Measurements from ENCODE around the gene DDR2. TPM values are rescaled to one million over a fixed set of nuclear protein-coding genes. Genes with fewer than 3 reads are reported as not detected.

Gene DDR2
- total and polyA plus RNA-seq, 2 experiments from 2014 or later = 94.7 to 196 TPM

DNA sequence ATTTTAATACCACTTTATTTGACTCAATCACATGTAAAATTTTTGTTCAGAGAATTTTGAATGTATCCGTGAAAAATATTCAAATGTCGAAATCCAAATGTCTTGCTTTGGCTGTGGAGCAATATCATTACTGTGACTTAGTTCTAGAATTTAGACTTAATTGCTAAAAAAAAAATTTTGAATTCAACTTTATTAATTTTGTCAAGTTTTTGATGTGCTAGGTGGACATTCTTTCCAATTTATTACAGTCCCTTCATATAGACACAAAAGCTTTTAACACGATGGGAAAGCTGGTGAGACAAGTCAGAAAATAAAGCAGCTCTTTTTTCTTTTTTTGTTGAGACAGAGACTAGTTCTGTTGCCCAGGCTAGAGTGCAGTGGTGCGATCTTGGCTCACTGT lies 62.6 kb downstream of the DDR2 start:
- Histone ChIP-seq H3K27ac (0 out of 2 replicates have a peak overlapping the region, but pooled peaks have one; percentile 6), H3K9me2 (ENCODE audit: insufficient read depth) (no peaks in the 10 kb centered on the region), H2AFZ (no peak overlapping the region), H4K20me1 (ENCODE audit: insufficient read depth) (peaks cover 24% of the 10 kb centered on the region; the same call in 1 of the 2 replicates), H3K4me3 (no peak overlapping the region), H3K9ac (no peak overlapping the region), H3K36me3 (ENCODE audit: low read depth) (peaks cover 5% of the 10 kb centered on the region), H3K27me3 (replicated peaks; ENCODE audit: insufficient read depth) (no peaks in the 10 kb centered on the region), H3K79me2 (ENCODE audit: insufficient read depth) (peaks cover 88% of the 10 kb centered on the region), H3K9me3 (ENCODE audit: low read depth) (no peaks in the 10 kb centered on the region), H3K4me2 (ENCODE audit: unreplicated experiment) (no peak overlapping the region), H3F3A (ENCODE audit: insufficient read depth) (peaks cover 92% of the 10 kb centered on the region), H3K4me1 (ENCODE audit: insufficient read depth) (peaks cover 85% of the 10 kb centered on the region)
- WGBS, 2 experiments (ENCODE audit: low coverage in 1 of 2, low lambda C conversion rate in 2 of 2, missing lambda C conversion rate in 2 of 2) = 41 to 51% methylated on average over 4 of the region's 4 CpGs
- TF ChIP-seq EZH2 (IDR thresholded peaks at IDR 0.05; ENCODE audit: insufficient read depth, poor library complexity, severe bottlenecking) = no peak
- TF ChIP-seq EZH2phosphoT487 (IDR thresholded peaks at IDR 0.05; ENCODE audit: insufficient read depth, low read depth) = no peak
- in situ Hi-C loops (cut with MboI) = no loop called here
- DNase-seq = no peak

DNA sequence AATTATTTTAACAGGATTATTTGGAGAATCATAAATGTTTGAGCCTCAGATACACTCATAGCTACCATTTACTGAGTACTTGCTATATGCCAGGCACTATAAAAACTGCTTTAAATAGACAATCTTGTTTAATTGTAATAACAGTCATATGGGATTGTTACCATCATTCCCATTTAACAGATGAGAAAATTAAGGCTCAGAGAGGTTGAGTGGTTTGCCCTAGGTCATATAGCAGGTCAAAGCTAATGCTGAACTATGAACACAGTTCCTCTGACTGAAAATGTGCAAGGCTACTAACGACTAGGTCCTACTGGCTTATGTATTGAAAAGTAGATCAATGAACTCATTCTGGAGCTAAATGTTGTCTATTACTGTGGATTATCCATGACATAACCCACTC lies 63.4 kb downstream of the DDR2 start:
- Histone ChIP-seq H2AFZ (no peak overlapping the region), H3K4me1 (ENCODE audit: insufficient read depth) (peaks cover 77% of the 10 kb centered on the region), H3K4me3 (peak overlapping the region; percentile 43), H4K20me1 (ENCODE audit: insufficient read depth) (peaks cover 24% of the 10 kb centered on the region; the same call in 1 of the 2 replicates), H3K36me3 (ENCODE audit: low read depth) (peaks cover 12% of the 10 kb centered on the region), H3F3A (ENCODE audit: insufficient read depth) (peaks cover 86% of the 10 kb centered on the region), H3K27me3 (replicated peaks; ENCODE audit: insufficient read depth) (no peaks in the 10 kb centered on the region), H3K27ac (peak overlapping the region; percentile 67), H3K9me2 (ENCODE audit: insufficient read depth) (no peaks in the 10 kb centered on the region), H3K4me2 (ENCODE audit: unreplicated experiment) (peak overlapping the region; percentile 65), H3K9me3 (ENCODE audit: low read depth) (no peaks in the 10 kb centered on the region), H3K9ac (peak overlapping the region; percentile 43), H3K79me2 (ENCODE audit: insufficient read depth) (peaks cover 92% of the 10 kb centered on the region)
- no peak for DNase-seq
- in situ Hi-C loops (cut with MboI) = no loop called here
- WGBS, 2 experiments (ENCODE audit: low coverage in 1 of 2, low lambda C conversion rate in 2 of 2, missing lambda C conversion rate in 2 of 2) = 3 to 5% methylated on average over 1 of the region's 1 CpG
- no peak for TF ChIP-seq EZH2 (IDR thresholded peaks at IDR 0.05; ENCODE audit: insufficient read depth, poor library complexity, severe bottlenecking)
- no peak for TF ChIP-seq EZH2phosphoT487 (IDR thresholded peaks at IDR 0.05; ENCODE audit: insufficient read depth, low read depth)

DNA sequence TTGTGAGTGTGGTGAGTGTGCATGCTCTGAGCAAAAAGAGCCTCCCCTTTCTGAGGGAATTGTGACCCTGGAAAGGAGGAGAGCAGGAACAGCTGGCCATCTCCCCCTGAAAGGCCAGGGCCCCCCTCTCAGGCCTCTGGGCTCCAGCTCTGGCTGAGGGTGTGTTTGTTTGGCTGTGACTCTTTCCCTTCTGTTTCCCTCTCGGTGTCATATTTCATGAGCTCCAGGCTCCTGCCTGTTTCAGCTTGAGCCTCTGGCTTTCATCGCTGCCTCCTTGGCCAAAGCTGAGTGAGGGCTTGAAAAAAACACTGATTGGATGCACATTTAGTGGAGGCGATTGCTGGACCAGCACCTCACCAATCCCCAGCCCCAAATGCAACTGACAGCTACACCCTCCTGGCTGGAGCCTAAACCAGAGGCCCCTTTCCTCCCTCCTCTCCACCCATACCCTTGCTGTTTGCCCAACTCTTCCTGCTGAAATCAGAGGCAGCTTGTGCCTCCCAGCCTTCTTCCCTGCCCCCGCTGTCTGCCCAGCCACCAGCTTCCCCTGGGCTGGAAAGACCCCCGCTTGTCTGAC lies 64.1 kb downstream of the DDR2 start:
- no peak for TF ChIP-seq EZH2 (IDR thresholded peaks at IDR 0.05; ENCODE audit: insufficient read depth, poor library complexity, severe bottlenecking)
- TF ChIP-seq EZH2phosphoT487 (IDR thresholded peaks at IDR 0.05; ENCODE audit: insufficient read depth, low read depth) = no peak
- Histone ChIP-seq H3K79me2 (ENCODE audit: insufficient read depth) (peaks cover 99% of the 10 kb centered on the region), H3K27ac (peak overlapping the region; percentile 67), H3K4me3 (peak overlapping the region; percentile 43), H3K36me3 (ENCODE audit: low read depth) (peaks cover 12% of the 10 kb centered on the region), H3F3A (ENCODE audit: insufficient read depth) (peaks cover 85% of the 10 kb centered on the region), H3K9me3 (ENCODE audit: low read depth) (no peaks in the 10 kb centered on the region), H3K4me2 (ENCODE audit: unreplicated experiment) (peak overlapping the region; percentile 65), H3K9ac (peak overlapping the region; percentile 43), H3K4me1 (ENCODE audit: insufficient read depth) (peaks cover 76% of the 10 kb centered on the region), H3K27me3 (replicated peaks; ENCODE audit: insufficient read depth) (no peaks in the 10 kb centered on the region), H2AFZ (no peak overlapping the region), H3K9me2 (ENCODE audit: insufficient read depth) (no peaks in the 10 kb centered on the region), H4K20me1 (ENCODE audit: insufficient read depth) (peaks cover 21% of the 10 kb centered on the region; the same call in 1 of the 2 replicates)
- 7 to 9% methylated on average over 5 of the region's 5 CpGs for WGBS, 2 experiments (ENCODE audit: low coverage in 1 of 2, low lambda C conversion rate in 2 of 2, missing lambda C conversion rate in 2 of 2)
- peak; percentile 91 for DNase-seq
- in situ Hi-C loops (cut with MboI) = no loop called here

DNA sequence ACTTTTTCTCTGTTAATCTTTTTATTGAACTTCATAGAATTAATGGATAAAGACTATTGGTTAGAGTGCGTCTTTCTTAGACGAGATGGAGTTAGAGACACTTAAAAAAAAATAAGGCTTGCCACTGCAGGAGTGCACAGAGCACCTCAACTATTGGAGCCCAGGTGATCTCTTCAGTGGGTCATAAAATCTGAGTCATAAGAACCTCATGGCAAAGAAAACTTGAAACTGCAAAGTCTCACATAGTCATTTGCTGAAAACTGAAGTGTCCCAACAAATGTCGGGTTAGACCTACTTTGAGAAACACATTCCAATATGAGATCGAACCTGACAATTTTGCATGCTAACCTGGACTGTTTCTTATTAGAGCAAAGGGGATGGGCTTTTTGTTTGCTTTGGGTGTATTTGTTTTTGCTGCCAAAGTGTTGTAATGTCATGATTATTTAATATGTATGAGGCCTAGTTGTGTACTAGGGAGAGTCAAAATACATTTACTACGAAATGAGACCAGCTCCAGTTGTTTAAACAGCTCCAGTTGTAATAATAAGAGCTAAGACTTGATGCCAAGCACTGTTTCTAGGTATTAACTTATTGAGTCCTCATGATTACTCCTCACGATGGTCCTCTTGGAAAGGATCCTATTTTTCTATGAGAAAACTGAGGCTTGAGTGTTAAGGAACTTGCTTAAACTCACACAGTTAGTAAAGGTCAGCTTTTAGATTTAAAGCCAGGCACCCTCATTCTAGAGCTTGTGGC lies 65.1 kb downstream of the DDR2 start:
- Histone ChIP-seq H4K20me1 (ENCODE audit: insufficient read depth) (peaks cover 27% of the 10 kb centered on the region), H3K36me3 (ENCODE audit: low read depth) (peaks cover 12% of the 10 kb centered on the region), H2AFZ (no peak overlapping the region), H3K4me2 (ENCODE audit: unreplicated experiment) (peak overlapping the region; percentile 55), H3K9me2 (ENCODE audit: insufficient read depth) (no peaks in the 10 kb centered on the region), H3K4me3 (no peak overlapping the region), H3K4me1 (ENCODE audit: insufficient read depth) (peaks cover 76% of the 10 kb centered on the region), H3K27me3 (replicated peaks; ENCODE audit: insufficient read depth) (no peaks in the 10 kb centered on the region), H3K79me2 (ENCODE audit: insufficient read depth) (peaks cover 100% of the 10 kb centered on the region), H3K9ac (no peak overlapping the region), H3F3A (ENCODE audit: insufficient read depth) (peaks cover 85% of the 10 kb centered on the region), H3K27ac (peak overlapping the region; percentile 67), H3K9me3 (ENCODE audit: low read depth) (no peaks in the 10 kb centered on the region)
- DNase-seq = no peak
- in situ Hi-C loops (cut with MboI) = no loop called here
- 65 to 68% methylated on average over 6 of the region's 6 CpGs for WGBS, 2 experiments (ENCODE audit: low coverage in 1 of 2, low lambda C conversion rate in 2 of 2, missing lambda C conversion rate in 2 of 2)
- TF ChIP-seq EZH2 (IDR thresholded peaks at IDR 0.05; ENCODE audit: insufficient read depth, poor library complexity, severe bottlenecking) (no peak), EZH2phosphoT487 (IDR thresholded peaks at IDR 0.05; ENCODE audit: insufficient read depth, low read depth) (no peak)
